Measurements from ENCODE around the gene THEMIS.

- TF ChIP-seq CTCF (IDR thresholded peaks at IDR 0.05) (no peak), KAT7 (CRISPR knock-in tag; IDR thresholded peaks at IDR 0.05; ENCODE audit: borderline replicate concordance) (no peak), IRF2 (CRISPR knock-in tag; IDR thresholded peaks at IDR 0.05; ENCODE audit: borderline replicate concordance, low read depth) (no peak)
- TF ChIP-seq, protein P1, sequence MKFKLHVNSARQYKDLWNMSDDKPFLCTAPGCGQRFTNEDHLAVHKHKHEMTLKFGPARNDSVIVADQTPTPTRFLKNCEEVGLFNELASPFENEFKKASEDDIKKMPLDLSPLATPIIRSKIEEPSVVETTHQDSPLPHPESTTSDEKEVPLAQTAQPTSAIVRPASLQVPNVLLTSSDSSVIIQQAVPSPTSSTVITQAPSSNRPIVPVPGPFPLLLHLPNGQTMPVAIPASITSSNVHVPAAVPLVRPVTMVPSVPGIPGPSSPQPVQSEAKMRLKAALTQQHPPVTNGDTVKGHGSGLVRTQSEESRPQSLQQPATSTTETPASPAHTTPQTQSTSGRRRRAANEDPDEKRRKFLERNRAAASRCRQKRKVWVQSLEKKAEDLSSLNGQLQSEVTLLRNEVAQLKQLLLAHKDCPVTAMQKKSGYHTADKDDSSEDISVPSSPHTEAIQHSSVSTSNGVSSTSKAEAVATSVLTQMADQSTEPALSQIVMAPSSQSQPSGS (CRISPR knock-in tag; IDR thresholded peaks at IDR 0.05; ENCODE audit: borderline replicate concordance, low read depth) = no peak
Observed at GRCh38 chr6:127762284-127762683, 138.6 kb downstream of the THEMIS start.
